ENCODE data around the gene RSPH1.

DNA sequence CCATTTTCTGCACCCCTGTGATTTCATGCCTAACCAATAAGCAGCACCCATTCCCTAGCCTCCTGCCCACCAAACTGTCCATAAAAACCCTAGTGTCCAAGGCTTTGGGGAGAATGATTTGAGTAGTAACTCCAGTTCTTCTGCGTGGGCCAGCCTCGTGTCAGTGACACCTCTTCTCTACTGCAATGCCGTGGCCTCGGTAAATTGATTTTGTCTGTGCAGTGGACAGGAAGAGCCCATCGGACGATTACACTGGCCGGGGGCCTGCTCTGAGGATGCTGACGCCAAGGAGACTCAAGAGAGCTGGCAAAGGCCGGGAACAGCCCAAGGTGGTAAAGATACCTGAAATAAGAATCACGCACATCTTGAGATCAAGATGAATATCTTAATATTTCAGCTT lies 29.3 kb downstream of the RSPH1 start:
- TF ChIP-seq CTCF (IDR thresholded peaks at IDR 0.05; ENCODE audit: low read depth, low read length, missing input control), result no peak
- no peak for TF ChIP-seq YY1 (IDR thresholded peaks at IDR 0.05)
- TF ChIP-seq, protein P1, sequence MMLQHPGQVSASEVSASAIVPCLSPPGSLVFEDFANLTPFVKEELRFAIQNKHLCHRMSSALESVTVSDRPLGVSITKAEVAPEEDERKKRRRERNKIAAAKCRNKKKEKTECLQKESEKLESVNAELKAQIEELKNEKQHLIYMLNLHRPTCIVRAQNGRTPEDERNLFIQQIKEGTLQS (IDR thresholded peaks at IDR 0.05), result no peak
- TF ChIP-seq ZBTB33 (IDR thresholded peaks at IDR 0.05), result no peak
- no peak for TF ChIP-seq GABPA (IDR thresholded peaks at IDR 0.05 in 1 of 2, conservative IDR thresholded peaks at IDR 0.05 in 1 of 2)
